GM21576 (cell line): ENCODE data around the gene LLPH.

ENCODE experiments used
- ATAC-seq: cut with Tn5 transposase; IDR thresholded peaks from one replicate; pipeline ENCODE4 v1.9.1; 2021; ENCODE audit warnings: mild to moderate bottlenecking, moderate library complexity; ENCODE audit not compliant: unreplicated experiment

LLPH gene

DNA sequence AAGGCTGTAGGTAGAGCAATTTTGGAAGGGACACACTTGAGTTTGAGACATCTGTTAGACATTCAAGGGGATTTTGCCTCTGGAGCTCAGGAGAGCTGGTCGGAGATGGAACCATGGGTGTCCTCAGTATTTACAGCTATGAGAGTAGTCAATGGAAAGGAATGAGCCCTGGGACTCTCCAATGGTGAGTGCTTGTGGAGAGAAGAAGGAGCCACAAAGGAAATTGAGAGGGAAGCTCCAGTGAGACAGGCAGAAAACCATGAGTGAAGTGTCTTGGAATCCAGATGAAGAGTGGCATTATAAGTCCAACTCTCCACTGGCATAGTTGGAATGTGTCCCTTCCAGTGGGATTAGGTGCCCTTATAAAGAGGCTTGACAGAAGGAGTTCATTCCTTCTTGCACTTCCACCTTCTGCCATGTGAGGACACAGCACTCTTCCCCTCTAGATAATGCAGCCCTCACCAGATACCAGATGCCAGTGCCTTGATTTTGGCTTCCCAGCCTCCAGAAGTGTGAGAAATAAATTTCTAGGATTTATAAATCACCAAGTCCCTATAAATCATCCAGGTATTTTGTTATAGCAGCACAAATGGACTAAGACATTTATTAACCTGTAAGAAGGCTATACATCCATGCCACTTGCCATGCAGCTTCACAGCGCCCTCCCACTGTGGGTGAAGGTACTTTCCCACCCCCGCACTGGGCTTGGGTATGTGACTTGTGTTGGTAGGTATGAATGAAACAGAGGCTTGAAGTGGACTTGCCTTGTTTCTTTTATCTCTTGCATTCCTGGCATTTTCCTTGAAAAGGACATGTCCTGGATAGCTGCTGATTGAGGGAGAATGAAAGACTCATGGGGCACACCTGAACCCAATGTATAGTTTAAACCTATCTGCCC is 27.3 kb downstream of the LLPH start:
- no peak for ATAC-seq

DNA sequence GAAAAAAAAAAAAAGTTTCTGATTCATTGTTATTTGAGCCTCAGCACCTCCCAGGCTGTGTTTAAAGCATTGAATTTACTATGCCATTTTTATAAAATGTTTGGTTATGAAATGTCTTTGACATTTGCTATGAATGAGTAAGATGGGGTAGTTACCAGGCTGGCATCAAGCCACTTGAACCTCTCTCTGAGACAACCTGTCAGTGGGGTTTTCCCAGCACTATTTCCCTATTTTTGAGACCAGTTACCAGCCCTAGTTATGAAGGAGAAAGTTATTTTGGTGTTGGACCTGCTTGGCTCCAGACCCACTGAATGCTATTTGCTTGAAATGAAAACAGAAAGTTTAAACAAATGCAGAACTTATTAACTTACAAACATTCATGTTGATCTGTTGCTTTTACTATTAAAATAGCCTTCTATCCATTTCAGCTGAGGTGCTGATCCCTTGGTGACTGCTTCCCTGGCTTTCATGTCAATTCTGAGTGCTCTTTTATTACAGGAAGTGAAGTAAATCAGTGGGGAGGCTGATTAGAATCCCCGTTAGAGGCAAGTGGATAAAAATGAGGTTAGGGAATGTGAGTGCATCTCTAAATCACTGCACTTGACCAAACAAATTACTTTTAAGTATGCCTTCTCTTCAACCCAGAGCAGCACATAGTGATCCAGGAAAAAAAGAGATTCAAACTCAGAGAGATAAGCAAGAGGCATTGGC is 37.8 kb downstream of the LLPH start:
- ATAC-seq: no peak

DNA sequence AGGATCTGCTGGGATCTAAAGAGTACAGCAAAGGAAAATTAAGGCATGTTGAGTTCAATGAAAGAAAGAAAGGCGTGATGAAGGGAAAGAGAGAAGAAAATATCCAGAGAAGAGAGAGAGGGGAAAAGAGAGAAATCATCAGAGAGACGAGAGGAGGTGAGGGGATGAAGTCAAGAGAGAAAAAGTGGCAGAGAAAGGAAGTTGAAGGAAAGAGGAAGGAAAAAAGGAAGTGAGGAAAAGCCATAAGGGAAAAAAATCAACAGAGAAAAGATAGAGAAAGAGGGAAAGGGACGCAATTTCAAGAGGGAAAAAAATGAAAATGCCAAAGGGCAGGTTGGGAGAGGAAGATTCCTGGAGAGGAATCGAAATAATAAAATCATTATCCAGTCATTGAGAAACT is 40.4 kb downstream of the LLPH start:
- ATAC-seq: no peak

DNA sequence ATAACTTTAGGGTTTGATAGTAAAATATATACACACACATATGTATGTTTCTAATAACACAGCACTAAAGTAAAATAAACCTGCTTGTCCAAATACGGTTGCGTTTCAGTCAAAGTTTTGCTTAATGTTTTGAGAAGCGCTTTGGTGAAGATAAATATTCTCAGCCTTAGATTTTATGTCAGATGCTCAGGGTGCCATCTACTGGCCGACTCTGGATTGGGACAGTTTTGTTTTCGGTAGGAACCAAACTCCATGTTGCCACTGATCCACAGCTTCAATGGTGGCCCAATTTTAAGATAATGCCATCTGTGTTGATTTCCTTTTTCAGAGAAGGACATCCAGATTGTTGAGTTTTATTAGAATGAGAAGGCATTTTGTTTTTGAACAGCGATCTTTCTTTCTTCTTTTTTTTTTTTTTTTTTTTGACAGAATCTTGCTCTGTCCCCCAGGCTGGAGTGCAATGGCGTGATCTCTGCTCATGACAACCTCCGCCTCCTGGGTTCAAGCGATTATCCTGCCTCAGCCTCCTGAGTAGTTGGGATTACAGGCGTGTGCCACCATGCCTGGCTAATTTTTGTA is 43.1 kb downstream of the LLPH start:
- ATAC-seq: peak; percentile 82

DNA sequence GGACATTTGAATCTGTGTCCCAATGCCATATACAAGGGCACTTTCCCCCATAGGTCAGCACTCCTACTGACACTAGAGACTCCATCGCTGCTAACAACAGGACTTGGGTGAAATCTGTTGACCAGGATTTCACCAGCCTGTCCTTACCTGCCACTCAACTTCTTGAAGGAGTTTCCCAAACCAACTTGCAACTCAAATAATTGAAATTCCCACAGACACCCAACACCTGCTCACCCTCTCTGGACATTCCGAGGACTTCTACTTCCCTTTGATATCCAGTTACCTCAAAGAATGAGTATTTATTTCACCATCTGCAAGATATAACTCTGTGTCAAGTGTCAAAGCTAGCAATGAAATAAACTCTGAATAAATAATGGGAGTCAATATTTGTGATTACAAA is 44.6 kb downstream of the LLPH start:
- no peak for ATAC-seq

DNA sequence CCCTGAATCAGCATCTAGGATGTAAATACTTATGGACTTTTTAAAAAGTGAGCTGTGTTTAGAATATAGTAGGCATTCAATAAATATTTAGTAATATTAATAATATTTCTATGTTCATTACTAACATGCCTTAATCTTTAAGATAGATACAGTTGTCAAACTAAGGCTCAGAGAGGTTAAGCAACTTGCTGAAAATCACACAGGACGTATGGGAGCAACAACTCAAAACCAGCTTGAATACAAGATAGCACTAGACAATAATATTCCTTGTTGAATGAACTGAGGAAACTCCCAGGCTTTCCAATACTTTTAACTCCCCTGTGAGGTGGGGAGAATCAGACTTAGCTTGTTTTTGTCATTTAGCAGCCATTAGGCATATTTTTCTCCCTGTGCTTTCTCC is 45.3 kb downstream of the LLPH start:
- no peak for ATAC-seq

DNA sequence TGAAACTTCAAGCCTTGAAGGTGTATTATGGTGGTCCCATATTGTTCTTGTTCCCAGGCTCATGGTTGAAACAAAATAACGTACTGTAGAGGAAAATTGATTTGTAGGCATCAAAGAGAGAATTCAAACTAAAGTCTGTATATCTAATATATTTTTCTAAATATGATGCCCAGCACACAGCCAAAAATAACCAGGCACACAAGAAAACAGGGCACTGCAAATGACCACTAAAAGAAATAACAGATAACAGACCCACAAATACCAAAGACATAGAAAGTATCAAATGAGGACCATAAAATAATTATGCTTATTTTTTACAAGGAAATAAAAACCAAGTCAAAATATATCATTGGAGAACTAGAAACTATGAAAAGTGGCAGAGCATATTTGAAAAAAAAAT is 46.8 kb downstream of the LLPH start:
- ATAC-seq: no peak

DNA sequence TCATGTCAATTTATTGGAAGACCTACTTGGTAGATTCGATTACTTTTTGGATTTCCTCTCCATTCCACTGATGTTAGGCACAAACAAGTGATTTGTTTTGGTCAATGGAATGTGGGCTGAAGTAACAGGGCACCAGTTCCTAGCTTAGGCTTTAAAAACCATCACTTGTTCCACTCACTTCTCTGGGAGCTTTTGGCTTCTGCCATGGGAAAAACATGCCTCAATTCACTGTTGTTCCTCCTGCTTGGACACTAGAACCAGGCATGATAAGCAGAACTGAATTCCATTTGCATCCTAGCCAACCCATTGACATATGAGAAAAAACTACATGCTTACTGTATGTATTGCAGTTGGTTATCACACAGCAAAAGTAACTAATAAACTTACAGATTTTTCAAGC is 47.8 kb downstream of the LLPH start:
- ATAC-seq: no peak

DNA sequence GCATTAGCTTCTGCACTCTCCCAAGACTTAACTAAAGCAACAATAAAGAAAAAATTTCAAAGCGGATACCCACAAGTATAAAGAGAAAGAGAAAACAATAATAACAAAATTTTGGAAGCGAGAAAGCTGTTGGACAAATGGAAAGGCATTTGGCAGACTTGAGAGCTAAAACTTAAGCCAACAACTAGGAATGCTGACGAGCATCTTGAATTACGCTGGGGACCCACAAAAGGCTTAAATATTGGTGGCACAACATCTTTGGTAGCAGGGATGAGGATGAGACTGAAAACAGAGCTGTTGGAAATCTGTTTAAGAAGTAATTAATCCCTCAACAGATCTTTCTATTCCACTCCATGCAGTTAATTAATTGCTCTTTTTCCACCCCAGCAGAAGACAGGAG is 49.8 kb downstream of the LLPH start:
- no peak for ATAC-seq

DNA sequence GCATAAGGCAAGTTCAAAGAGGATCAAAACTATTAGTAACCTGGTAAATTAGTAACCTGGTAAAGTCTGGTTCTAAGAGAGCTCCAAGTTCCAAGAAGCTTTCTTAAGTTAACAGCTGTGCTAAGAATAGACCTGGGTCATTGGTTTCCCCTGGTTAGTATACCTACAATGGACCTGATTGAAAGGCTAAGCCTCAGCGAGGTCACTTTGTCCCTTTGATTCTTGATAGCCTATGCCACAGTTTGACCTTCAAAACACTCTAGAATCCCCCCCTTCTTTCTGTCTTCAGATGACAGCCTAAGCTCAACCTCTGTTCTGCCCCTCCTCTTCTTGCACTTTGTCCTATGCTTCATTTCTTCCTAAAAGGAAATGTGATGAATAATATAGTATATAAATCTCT is 53.0 kb downstream of the LLPH start:
- no peak for ATAC-seq

DNA sequence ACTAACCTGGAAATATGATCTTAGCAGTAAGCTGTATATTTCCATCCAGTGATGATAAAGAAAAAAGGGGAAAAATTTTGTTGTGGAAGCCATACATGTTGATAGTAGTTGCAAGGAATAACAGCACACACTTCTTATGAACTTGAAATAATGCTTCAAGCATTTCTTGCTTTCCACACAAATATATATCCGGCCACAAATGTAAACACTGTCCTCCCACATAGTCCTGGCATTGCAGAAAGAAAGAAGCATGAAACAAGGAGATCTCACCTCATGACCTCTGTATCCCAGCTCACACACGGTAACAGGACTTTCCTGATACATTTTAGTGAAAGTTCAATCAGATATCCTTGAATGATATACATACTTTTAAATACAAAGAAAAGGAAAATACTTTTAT is 56.0 kb downstream of the LLPH start:
- ATAC-seq: no peak

DNA sequence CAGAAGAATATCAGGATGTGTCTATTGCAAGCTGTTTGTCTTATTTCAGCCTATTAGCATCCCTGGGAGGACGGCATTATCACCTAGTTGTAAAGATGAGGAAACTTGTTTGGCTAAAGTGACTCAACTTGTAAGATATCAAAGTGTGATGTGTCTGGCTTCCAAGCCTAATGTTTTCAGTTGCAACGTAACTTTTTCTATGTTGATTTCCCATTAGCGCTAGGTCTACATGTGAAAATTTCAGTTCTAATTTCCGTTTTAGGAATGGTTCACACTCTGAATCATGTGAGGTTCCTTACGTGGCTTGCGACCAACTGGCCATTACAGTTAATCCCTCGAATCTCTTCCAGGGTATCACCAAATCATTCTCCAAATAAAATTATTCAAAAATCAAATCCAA is 58.0 kb downstream of the LLPH start:
- ATAC-seq: peak; percentile 53

DNA sequence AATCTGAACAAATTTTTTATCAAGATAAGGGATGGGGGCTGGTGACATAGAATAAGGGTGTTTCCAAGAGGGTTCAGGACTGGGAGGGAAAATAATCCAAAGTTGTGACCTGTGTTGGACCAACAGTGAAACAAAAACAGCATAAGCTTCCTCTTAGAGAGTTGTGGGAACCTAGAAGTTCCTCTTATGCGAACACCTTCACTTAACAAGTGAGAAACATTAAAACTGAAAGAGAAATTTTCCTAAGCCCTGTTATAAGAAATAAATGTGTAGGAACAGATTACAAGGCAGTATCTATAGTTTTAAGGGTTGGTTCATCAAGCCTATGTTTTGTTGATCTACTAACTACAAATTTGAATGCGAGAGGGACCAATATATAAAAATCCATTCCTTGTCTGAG is 58.4 kb downstream of the LLPH start:
- ATAC-seq: peak; percentile 78

DNA sequence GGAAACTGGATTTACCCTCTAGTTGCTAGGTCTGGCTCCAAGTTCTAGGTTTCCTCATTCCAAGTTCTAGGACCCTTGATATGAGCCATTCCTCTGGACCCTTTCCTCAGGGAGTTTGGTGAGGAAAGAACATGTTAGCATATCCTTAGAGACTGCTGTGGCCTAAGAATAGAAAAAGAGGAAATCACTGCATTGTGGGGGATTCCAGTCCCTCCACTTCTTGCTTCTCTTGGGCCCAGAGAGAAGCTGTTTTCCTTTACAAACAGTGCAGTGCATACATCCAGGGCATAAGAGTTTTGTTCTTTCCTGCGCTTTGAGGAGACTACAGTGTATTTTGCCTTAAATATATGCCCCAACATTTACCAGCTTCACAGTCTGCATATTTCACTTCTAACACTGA is 59.0 kb downstream of the LLPH start:
- ATAC-seq: no peak

DNA sequence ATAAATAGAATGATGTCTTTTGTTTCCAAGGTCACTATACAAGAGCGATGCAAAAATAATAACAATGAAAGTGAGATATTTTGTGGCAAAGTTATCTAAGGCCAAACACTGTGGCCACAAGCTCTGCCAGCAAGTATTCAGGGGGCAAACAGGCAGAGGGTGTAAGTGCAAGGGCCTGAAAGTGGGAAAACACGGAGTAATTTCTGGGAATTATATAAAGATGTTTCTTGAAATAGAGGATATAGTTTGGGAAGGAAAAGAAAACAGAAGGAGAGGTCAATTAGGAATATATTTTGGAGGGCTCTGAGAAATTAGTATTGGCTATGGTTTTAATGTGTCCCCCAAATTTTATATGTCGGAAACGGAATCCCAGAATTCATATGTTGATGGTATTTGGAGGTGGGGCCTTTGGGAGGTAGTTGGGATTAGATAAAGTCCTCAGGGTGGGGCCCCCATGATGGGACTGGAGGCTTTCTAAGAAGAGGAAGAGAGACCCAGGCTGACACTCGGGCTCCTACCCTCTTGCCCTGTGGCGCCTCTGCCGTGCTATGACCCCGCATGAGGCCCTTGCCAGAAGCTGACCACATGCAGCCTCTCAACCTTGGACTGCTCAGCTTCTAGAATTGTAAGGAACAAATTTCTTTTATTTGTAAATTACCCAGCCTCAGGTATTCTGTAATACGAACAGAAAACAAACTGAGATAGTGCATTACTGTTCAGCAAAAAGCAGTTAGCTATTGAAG is 60.0 kb downstream of the LLPH start:
- no peak for ATAC-seq

DNA sequence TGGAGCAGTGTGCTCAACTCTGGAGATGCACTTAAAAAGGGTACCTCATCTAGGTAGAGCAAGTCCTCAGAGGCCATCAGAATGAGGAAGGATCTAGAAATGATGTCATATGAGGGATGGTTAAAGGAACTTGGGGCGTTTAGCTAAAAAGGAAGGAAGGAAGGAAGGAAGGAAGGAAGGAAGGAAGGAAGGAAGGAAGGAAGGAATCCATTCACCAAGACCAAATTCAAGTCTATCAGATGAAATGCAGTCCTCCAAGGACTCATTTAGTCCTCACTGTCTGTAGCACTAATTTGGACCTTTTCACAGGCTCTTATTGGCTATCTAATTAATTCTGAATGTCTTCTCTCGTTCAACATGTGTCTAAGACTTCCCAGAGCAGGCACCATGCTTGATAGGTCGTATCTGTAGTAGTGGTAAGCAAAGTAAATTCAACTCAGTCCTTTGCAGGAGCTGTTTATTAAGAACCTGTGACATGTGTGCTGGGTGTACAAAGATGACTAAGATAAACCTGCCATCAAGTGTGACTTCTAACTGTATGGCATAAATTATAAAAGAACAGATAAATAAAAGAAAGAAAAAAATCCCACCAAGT is 63.5 kb downstream of the LLPH start:
- ATAC-seq: no peak
